ACC112 (cell line): Measurements from ENCODE around the gene PLOD3.

ENCODE experiments used
- H2AFZ ChIP-seq: fragments of 200-600 bp; sonication (generic); one replicate; pipeline ENCODE4 v1.6.0; 2017; ENCODE audit warnings: antibody characterized with exemption, low read length; ENCODE audit not compliant: unreplicated experiment
- H3K27ac ChIP-seq: fragments of 200-600 bp; sonication (generic); 2 replicates; pipeline ENCODE4 v1.5.1; 2014; ENCODE audit warnings: low read depth, mild to moderate bottlenecking, antibody characterized with exemption, low read length, moderate library complexity
- H3K27me3 ChIP-seq: fragments of 200-600 bp; sonication (generic); 2 replicates; pipeline ENCODE4 v1.6.1; 2014; ENCODE audit warnings: mild to moderate bottlenecking, antibody characterized with exemption, low read length, moderate library complexity, mixed read lengths; ENCODE audit not compliant: insufficient read depth
- H3K36me3 ChIP-seq: fragments of 200-600 bp; sonication (generic); 2 replicates; pipeline ENCODE4 v1.6.1; 2016; ENCODE audit warnings: mild to moderate bottlenecking, antibody characterized with exemption, low read length, moderate library complexity, mixed read lengths; ENCODE audit not compliant: insufficient read depth
- H3K4me1 ChIP-seq: fragments of 200-600 bp; sonication (generic); one replicate; pipeline ENCODE4 v1.6.1; 2016; ENCODE audit warnings: low read length, mixed read lengths; ENCODE audit not compliant: insufficient read depth, unreplicated experiment, control insufficient read depth
- H3K4me3 ChIP-seq: fragments of 200-600 bp; sonication (generic); 2 replicates; pipeline ENCODE4 v1.5.1; 2014; ENCODE audit warnings: mild to moderate bottlenecking, low read depth, low read length
- H3K79me2 ChIP-seq: fragments of 200-600 bp; sonication (generic); one replicate; pipeline ENCODE4 v1.6.0; 2016; ENCODE audit warnings: low read length; ENCODE audit not compliant: control insufficient read depth, unreplicated experiment, insufficient read depth

The PLOD3 gene

DNA sequence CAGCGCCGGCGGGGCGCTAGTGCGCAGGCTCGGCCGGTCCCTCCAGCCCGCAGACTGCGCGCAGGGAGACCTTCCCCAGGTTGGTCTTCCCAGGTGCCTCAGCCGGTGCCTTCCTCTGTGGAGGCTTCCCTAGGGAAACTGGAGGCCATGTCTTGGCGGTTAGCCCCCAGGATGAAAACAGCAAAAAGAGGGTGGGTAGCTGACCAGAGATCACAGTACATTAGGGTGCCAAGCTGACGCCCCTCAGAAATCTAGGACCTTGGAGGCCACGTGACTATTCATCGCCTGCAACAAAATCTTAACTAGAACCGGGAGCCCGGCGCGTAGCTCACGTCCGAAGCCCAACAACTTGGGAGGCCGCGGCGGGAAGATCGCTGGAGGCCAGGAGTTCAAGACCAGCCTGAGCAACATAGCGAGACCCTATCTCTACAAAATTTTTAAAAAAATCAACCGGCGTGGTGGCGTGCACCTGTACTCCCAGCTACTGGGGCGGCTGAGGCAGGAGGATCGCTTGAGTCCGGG lies 27.8 kb upstream of the PLOD3 start:
- Histone ChIP-seq H2AFZ (peak overlapping the region; percentile 31), H3K4me1 (peaks cover 12% of the 10 kb centered on the region), H3K27ac (peak overlapping the region; percentile 76; the same call in 1 of the 2 replicates), H3K79me2 (peaks cover 29% of the 10 kb centered on the region), H3K4me3 (peak overlapping the region; percentile 90), H3K36me3 (no peaks in the 10 kb centered on the region), H3K27me3 (no peaks in the 10 kb centered on the region)

DNA sequence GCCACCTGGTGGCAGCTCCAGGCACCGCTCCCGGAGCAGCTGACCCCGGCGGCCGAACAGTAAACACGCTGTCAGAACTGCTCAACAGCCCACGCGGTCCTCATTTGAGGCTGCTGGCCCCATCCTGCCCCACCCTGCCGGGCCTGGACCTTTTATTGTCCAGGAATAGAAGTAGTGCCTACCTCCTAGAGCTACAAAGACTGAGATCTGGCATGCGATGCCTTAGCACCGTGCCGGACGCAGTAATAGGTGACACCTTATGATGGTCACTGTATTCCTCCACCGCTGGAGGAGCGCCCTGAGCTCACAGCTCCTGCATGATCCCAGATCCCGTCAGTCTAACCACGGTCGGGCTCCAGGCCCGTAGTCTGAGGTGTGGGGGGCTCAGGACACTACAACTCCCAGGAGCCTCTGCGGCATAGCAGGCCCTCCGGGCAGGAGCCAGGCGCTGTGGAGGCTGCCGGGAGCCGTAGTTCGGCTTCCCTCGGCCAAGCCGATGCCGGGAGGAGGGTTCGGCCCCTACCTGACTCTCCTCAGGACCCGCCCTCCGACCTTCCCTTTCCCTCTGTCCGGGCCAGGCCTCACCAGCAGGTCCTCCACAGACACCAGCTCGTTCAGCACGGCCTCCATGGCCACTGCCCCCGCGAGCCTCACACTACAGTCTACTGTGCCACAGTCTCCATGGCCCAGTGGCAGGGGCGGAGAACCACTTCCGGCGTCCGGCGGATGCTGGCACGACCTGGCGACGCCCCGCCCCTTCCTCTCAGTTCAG lies 27.2 kb upstream of the PLOD3 start, which contains the start of gene FIS1:
TSS of gene FIS1 (minus strand) at position 707 of the 772 bp plus-strand sequence. CDS start at position 630, 77 bp downstream.
- Histone ChIP-seq H3K27me3 (no peaks in the 10 kb centered on the region), H3K27ac (peak within 1 kb of the TSS; percentile 76), H3K4me3 (peak within 1 kb of the TSS; percentile 90), H3K4me1 (peaks cover 11% of the 10 kb centered on the region), H2AFZ (peak within 1 kb of the TSS; percentile 87), H3K79me2 (peaks cover 28% of the 10 kb centered on the region), H3K36me3 (no peaks in the 10 kb centered on the region)

GRCh38 chr7:101243646-101244374 lies 26.4 kb upstream of the PLOD3 start:
- Histone ChIP-seq H3K27me3 (no peaks in the 10 kb centered on the region), H2AFZ (peak overlapping the region; percentile 26), H3K36me3 (no peaks in the 10 kb centered on the region), H3K4me1 (peaks cover 11% of the 10 kb centered on the region), H3K79me2 (peaks cover 23% of the 10 kb centered on the region), H3K27ac (peak overlapping the region; percentile 76), H3K4me3 (peak overlapping the region; percentile 90)

- Histone ChIP-seq H3K79me2 (peaks cover 19% of the 10 kb centered on the region), H3K36me3 (no peaks in the 10 kb centered on the region), H3K4me1 (peaks cover 26% of the 10 kb centered on the region), H3K27ac (no peak overlapping the region), H3K27me3 (no peaks in the 10 kb centered on the region), H2AFZ (no peak overlapping the region), H3K4me3 (no peak overlapping the region)
These were observed 24.3 kb upstream of the PLOD3 start for GRCh38 chr7:101241443-101242349.

GRCh38 chr7:101241015-101241363 lies 23.6 kb upstream of the PLOD3 start:
- H3K79me2 ChIP-seq: peaks cover 19% of the 10 kb centered on the region
- H3K36me3 ChIP-seq: no peaks in the 10 kb centered on the region
- H3K27ac ChIP-seq: no peak overlapping the region
- H3K27me3 ChIP-seq: no peaks in the 10 kb centered on the region
- H2AFZ ChIP-seq: no peak overlapping the region
- no peak overlapping the region for H3K4me3 ChIP-seq
- H3K4me1 ChIP-seq: peaks cover 26% of the 10 kb centered on the region

DNA sequence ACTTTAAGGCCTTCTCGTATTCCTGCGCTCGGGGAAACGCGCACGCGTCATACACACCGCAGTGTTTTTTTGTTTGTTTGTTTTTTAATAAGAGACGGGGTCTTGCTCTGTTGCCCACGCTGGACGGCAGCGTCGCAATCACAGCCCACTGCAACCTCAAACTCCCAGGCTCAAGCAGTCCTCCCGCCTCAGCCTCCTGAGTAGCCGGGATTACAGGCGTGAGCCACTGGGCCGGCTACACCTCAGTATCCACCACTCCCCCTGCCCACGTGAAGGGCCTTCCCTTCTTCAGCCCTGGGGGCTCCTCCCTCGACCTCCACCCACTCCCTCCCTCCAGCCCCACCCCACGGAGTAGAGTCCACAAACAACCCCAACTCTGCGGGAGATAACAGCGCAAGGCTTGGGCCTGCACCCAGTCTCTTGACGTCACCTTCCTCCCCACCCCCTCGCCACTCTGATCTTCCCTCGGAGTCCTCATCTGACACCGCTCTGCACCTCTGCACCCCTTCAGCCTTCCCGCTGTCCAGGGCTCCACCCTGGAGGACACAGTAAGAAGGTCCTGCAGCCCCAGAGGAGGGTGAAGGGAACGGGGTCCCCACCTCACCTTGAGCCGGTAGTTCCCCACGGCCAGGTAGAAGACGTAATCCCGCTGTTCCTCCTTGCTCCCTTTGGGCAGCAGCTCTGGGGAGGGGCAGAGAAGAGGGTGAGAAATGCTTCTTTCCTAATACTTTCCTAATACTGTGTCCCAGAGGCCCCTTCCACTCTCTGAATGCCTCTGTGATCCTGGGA lies 23.0 kb upstream of the PLOD3 start:
- Histone ChIP-seq H3K4me1 (peaks cover 26% of the 10 kb centered on the region), H3K27ac (no peak overlapping the region), H3K4me3 (no peak overlapping the region), H3K36me3 (no peaks in the 10 kb centered on the region), H2AFZ (no peak overlapping the region), H3K79me2 (peaks cover 16% of the 10 kb centered on the region), H3K27me3 (no peaks in the 10 kb centered on the region)

GRCh38 chr7:101239951-101240220 lies 22.5 kb upstream of the PLOD3 start:
- Histone ChIP-seq H2AFZ (no peak overlapping the region), H3K36me3 (no peaks in the 10 kb centered on the region), H3K27ac (no peak overlapping the region), H3K27me3 (no peaks in the 10 kb centered on the region), H3K4me3 (no peak overlapping the region), H3K4me1 (peaks cover 26% of the 10 kb centered on the region), H3K79me2 (peaks cover 13% of the 10 kb centered on the region)

GRCh38 chr7:101239191-101239950 lies 22.0 kb upstream of the PLOD3 start:
- peaks cover 13% of the 10 kb centered on the region for H3K79me2 ChIP-seq
- no peak overlapping the region for H2AFZ ChIP-seq
- no peak overlapping the region for H3K27ac ChIP-seq
- H3K4me3 ChIP-seq: no peak overlapping the region
- H3K36me3 ChIP-seq: no peaks in the 10 kb centered on the region
- no peaks in the 10 kb centered on the region for H3K27me3 ChIP-seq
- H3K4me1 ChIP-seq: peaks cover 26% of the 10 kb centered on the region

DNA sequence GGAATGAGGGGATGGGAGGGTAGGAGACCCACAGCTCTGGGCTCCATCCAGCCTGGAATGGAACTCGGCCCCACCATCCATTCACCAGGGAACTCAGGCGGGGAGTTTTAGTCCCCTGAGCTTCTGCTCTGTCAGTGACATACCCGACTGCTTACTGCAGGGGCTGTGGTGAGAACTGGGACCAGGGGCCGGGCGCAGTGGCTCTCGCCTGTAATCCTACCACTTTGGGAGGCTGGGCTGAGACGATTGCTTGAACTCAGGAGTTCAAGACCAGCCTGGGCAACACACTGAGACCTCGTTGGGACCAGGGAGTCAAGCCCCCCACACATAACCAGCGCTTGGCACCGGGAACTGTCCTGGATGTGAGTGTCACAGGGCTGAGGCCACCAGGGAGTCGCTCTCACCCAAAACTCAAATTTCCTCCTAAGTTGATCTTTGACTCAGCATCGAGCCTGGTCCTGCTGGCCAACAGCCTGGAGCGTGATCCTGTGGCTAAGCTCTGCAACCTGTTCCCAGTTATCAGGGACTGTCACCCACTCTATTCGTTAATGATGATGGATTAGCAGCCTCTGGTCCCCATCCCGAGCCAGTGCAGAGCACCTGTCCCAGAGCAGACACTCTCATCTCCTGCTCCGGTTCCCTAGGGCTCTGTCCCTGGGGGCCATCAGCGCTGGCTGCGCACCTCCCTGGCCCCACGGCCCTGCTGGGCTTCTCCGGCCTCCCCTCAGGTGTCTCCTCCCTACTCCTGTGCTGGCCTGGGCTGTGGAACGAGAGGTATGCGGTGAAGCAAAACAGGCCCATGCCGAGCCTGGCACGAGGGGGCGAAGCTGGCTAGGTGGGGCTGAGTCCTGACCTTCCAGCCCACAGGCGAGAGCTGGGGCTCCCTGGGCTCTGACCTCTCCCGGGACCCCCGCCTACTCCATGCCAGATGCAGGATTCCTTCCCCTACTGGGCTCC lies 21.1 kb upstream of the PLOD3 start:
- peak overlapping the region; percentile 58; the same call in 1 of the 2 replicates for H3K27ac ChIP-seq
- peaks cover 22% of the 10 kb centered on the region for H3K4me1 ChIP-seq
- no peaks in the 10 kb centered on the region for H3K36me3 ChIP-seq
- peaks cover 13% of the 10 kb centered on the region for H3K79me2 ChIP-seq
- H3K4me3 ChIP-seq: no peak overlapping the region
- H3K27me3 ChIP-seq: no peaks in the 10 kb centered on the region
- H2AFZ ChIP-seq: no peak overlapping the region
